Measurements from ENCODE around the gene RASGRP4. TPM values are rescaled to one million over a fixed set of nuclear protein-coding genes. Genes with fewer than 3 reads are reported as not detected.

RASGRP4 gene
- total RNA-seq, 4 donors from 2014 or later: under 0.01 to 2.0 (median 1.5) TPM; not detected in 1

DNA sequence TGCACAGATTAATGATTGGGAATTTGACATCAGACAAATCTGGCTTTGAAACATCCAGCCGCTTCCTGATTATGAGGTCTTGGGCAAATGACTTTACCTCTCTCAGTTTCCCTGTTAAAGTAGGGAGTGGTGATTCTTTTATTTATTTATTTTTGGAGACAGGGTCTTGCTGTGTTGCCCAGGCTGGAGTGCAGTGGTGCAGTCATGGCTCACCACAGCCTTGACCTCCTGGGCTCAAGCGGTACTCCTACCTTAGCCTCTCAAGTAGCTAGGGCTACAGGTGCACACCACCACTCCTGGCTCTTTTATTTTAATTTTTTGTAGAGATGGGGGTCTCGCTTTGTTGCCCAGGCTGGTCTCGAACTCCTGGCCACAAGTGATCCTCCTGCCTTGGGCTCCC lies 49.0 kb downstream of the RASGRP4 start:
- Histone ChIP-seq H3K36me3 (no peaks in the 10 kb centered on the region), H3K27ac (no peak overlapping the region), H3K27me3 (no peaks in the 10 kb centered on the region), H3K4me1 (peaks cover 3 to 15% of the 10 kb centered on the region in 2 donors), H3K9me3 (no peaks in the 10 kb centered on the region), H3K4me3 (no peak overlapping the region)
- TF ChIP-seq POLR2A (IDR thresholded peaks at IDR 0.05): no peak
- TF ChIP-seq, protein P1, sequence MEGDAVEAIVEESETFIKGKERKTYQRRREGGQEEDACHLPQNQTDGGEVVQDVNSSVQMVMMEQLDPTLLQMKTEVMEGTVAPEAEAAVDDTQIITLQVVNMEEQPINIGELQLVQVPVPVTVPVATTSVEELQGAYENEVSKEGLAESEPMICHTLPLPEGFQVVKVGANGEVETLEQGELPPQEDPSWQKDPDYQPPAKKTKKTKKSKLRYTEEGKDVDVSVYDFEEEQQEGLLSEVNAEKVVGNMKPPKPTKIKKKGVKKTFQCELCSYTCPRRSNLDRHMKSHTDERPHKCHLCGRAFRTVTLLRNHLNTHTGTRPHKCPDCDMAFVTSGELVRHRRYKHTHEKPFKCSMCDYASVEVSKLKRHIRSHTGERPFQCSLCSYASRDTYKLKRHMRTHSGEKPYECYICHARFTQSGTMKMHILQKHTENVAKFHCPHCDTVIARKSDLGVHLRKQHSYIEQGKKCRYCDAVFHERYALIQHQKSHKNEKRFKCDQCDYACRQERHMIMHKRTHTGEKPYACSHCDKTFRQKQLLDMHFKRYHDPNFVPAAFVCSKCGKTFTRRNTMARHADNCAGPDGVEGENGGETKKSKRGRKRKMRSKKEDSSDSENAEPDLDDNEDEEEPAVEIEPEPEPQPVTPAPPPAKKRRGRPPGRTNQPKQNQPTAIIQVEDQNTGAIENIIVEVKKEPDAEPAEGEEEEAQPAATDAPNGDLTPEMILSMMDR (IDR thresholded peaks at IDR 0.05): no peak
- intact Hi-C loops (cut with DNase I; ENCODE audit: low total_unique reads): no loop called here
- no peak for DNase-seq

- DNase-seq: no peak
- intact Hi-C loops (cut with DNase I; ENCODE audit: low total_unique reads): no loop called here
- Histone ChIP-seq H3K4me3 (no peak overlapping the region), H3K27ac (no peak overlapping the region), H3K9me3 (no peaks in the 10 kb centered on the region), H3K27me3 (no peaks in the 10 kb centered on the region), H3K36me3 (no peaks in the 10 kb centered on the region), H3K4me1 (peaks cover 3 to 15% of the 10 kb centered on the region in 2 donors)
- TF ChIP-seq, protein P1 (IDR thresholded peaks at IDR 0.05): no peak
Measured at GRCh38 chr19:38376576-38376975, 49.4 kb downstream of the RASGRP4 start.

DNA sequence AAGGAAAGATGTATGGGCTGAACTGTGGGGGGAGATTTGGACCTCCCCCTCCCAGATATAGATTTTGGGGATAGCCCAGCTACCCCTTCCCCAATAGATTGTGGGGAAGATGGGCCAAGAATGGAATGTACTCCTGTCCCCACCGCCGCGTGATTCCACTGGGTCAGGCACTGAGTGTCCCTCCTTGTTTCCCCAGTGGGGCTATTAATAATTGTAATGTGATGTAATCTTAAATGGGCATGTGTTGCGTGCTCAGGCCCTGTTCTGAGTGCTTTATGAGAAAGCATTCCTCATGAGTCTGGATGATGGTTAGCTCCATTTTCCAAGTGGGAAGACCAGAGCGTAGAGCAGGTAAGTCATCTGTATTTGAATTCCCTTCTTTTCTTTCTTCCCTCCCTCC lies 50.3 kb downstream of the RASGRP4 start:
- no peaks in the 10 kb centered on the region for H3K9me3 ChIP-seq
- intact Hi-C loops (cut with DNase I; ENCODE audit: low total_unique reads): no loop called here
- TF ChIP-seq, protein P1 (IDR thresholded peaks at IDR 0.05): no peak
- TF ChIP-seq POLR2A (IDR thresholded peaks at IDR 0.05): no peak
- H3K4me3 ChIP-seq: peak overlapping the region; percentile 85 to 93
- H3K4me1 ChIP-seq: peaks cover 3 to 15% of the 10 kb centered on the region in 2 donors
- DNase-seq: no peak
- H3K27ac ChIP-seq: no peak overlapping the region
- no peaks in the 10 kb centered on the region for H3K36me3 ChIP-seq
- no peaks in the 10 kb centered on the region for H3K27me3 ChIP-seq

DNA sequence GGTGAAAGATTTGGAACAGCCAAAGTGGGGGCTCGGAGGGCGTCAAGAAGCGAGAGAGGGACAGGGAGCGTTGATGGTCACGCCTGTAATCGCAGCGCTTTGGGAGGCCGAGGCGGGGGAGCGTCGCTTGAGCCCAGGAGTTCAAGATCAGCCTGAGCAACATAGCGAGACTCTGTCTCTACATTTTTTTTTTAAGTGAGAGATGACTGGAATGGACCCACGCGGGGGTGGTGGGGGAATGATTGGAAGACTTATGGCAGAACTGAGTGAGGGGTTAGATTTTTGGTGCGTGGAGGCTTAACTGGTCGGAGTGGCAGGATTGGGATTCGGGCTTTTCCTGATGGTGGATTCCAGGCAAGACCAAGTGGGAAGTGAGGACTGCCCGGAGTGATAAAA lies 50.9 kb downstream of the RASGRP4 start:
- intact Hi-C loops (cut with DNase I; ENCODE audit: low total_unique reads): no loop called here
- no peak for DNase-seq
- no peaks in the 10 kb centered on the region for H3K9me3 ChIP-seq
- peaks cover 3 to 15% of the 10 kb centered on the region in 2 donors for H3K4me1 ChIP-seq
- H3K4me3 ChIP-seq: peak overlapping the region; percentile 85 to 93
- no peaks in the 10 kb centered on the region for H3K36me3 ChIP-seq
- H3K27ac ChIP-seq: peak overlapping the region; percentile 90
- TF ChIP-seq POLR2A (IDR thresholded peaks at IDR 0.05): no peak
- TF ChIP-seq, protein P1 (IDR thresholded peaks at IDR 0.05): no peak
- no peaks in the 10 kb centered on the region for H3K27me3 ChIP-seq

- TF ChIP-seq, protein P1 (IDR thresholded peaks at IDR 0.05): peak in 1 of 4 experiments; percentile 18
- TF ChIP-seq POLR2A (IDR thresholded peaks at IDR 0.05): peak; percentile 90 to 91
- H3K4me3 ChIP-seq: peak within 1 kb of the TSS; percentile 85 to 93
- intact Hi-C loops (cut with DNase I; ENCODE audit: low total_unique reads): loop anchor here (5.0 kb wide), 1 partner anchor 37 kb away; the partner anchor contains the start of gene CATSPERG
- no peaks in the 10 kb centered on the region for H3K9me3 ChIP-seq
- H3K27me3 ChIP-seq: no peaks in the 10 kb centered on the region
- H3K36me3 ChIP-seq: no peaks in the 10 kb centered on the region
- peak; percentile 98 to 99 for DNase-seq
- H3K4me1 ChIP-seq: peaks cover 3 to 15% of the 10 kb centered on the region in 2 donors
- peak within 1 kb of the TSS; percentile 90 for H3K27ac ChIP-seq
Measured at GRCh38 chr19:38374332-38375097, 51.5 kb downstream of the RASGRP4 start, which contains the start of gene PSMD8. Gene PSMD8 (plus strand): TSS chr19:38374571. CDS start chr19:38374602, 31 bp downstream.
